Subcutaneous abdominal adipose tissue (tissue), 5 donors: ENCODE results near the gene ATP5MC2.
"Not testable (repeated sequence)": the region's sequence is repeated elsewhere in the genome, so short reads cannot be mapped to it uniquely, and the experiment has no call there.

Source experiments
- H3K27ac ChIP-seq: one replicate; pipeline ENCODE4 v1.7.0; 2013; ENCODE audit warnings: low read depth, mild to moderate bottlenecking, inconsistent platforms, low read length, moderate library complexity
- H3K27me3 ChIP-seq, 5 donors: one replicate each; pipeline ENCODE4 v1.7.0; 2013; ENCODE audit warnings: low read length in 5 of 5, inconsistent platforms in 1 of 5; ENCODE audit not compliant: control insufficient read depth in 5 of 5, insufficient read depth in 4 of 5
- H3K36me3 ChIP-seq, 5 donors: one replicate each; pipeline ENCODE4 v1.7.0; 2013; ENCODE audit warnings: low read length in 5 of 5; ENCODE audit not compliant: control insufficient read depth in 5 of 5, insufficient read depth in 5 of 5
- H3K4me1 ChIP-seq, 5 donors: one replicate each; pipeline ENCODE4 v1.7.0; 2013; ENCODE audit warnings: low read length in 5 of 5, mild to moderate bottlenecking in 3 of 5, moderate library complexity in 1 of 5; ENCODE audit not compliant: control insufficient read depth in 5 of 5, insufficient read depth in 5 of 5
- H3K4me3 ChIP-seq, 5 donors: one replicate each; pipeline ENCODE4 v1.7.0; 2013; ENCODE audit warnings: low read length in 5 of 5, low read depth in 1 of 5
- H3K9ac ChIP-seq, 5 donors: one replicate each; pipeline ENCODE4 v1.7.0; 2013; ENCODE audit warnings: low read length in 5 of 5, mild to moderate bottlenecking in 4 of 5, moderate library complexity in 3 of 5
- H3K9me3 ChIP-seq, 5 donors: one replicate each; pipeline ENCODE4 v1.7.0; 2013; ENCODE audit warnings: low read length in 5 of 5; ENCODE audit not compliant: control insufficient read depth in 5 of 5
- donor health status: healthy.
- donor health status: healthy.
- donor health status: healthy.
- donor health status: healthy.
- donor health status: healthy.

ATP5MC2 gene

GRCh38 chr12:53636641-53637040 is 39.2 kb downstream of the ATP5MC2 start:
- no peaks in the 10 kb centered on the region for H3K9me3 ChIP-seq
- H3K4me1 ChIP-seq = no peaks in the 10 kb centered on the region
- H3K27ac ChIP-seq = no peak overlapping the region
- H3K36me3 ChIP-seq = no peaks in the 10 kb centered on the region
- H3K27me3 ChIP-seq = no peaks in the 10 kb centered on the region
- H3K9ac ChIP-seq = no peak overlapping the region
- no peak overlapping the region for H3K4me3 ChIP-seq

- not testable (repeated sequence) for H3K36me3 ChIP-seq, H3K9me3 ChIP-seq, H3K27ac ChIP-seq, H3K9ac ChIP-seq, H3K4me3 ChIP-seq, H3K4me1 ChIP-seq, H3K27me3 ChIP-seq
Observed at GRCh38 chr12:53635708-53636107, 40.2 kb downstream of the ATP5MC2 start.

GRCh38 chr12:53631721-53632120 is 44.2 kb downstream of the ATP5MC2 start:
- Histone ChIP-seq H3K9me3 (no peaks in the 10 kb centered on the region), H3K4me1 (peaks cover 0 to 3% (median 2%) of the 10 kb centered on the region in 5 donors), H3K27ac (no peak overlapping the region), H3K27me3 (no peaks in the 10 kb centered on the region), H3K36me3 (no peaks in the 10 kb centered on the region), H3K9ac (no peak overlapping the region), H3K4me3 (no peak overlapping the region)

GRCh38 chr12:53627919-53628318 is 48.0 kb downstream of the ATP5MC2 start:
- H3K27me3 ChIP-seq = no peaks in the 10 kb centered on the region
- H3K4me3 ChIP-seq = no peak overlapping the region
- no peak overlapping the region for H3K9ac ChIP-seq
- H3K9me3 ChIP-seq = no peaks in the 10 kb centered on the region
- H3K4me1 ChIP-seq = peaks cover 9 to 33% (median 32%) of the 10 kb centered on the region in 5 donors
- H3K36me3 ChIP-seq = no peaks in the 10 kb centered on the region
- H3K27ac ChIP-seq = no peak overlapping the region

- no peaks in the 10 kb centered on the region for H3K27me3 ChIP-seq
- H3K27ac ChIP-seq = peak overlapping the region; percentile 82
- H3K9ac ChIP-seq = peak overlapping the region in 4 of 5 donors; percentile 95 to 98 (median 96)
- no peaks in the 10 kb centered on the region for H3K9me3 ChIP-seq
- no peaks in the 10 kb centered on the region for H3K36me3 ChIP-seq
- H3K4me3 ChIP-seq = peak overlapping the region; percentile 68 to 95 (median 92)
- peaks cover 9 to 39% (median 38%) of the 10 kb centered on the region in 5 donors for H3K4me1 ChIP-seq
Observed at GRCh38 chr12:53626702-53627169, 49.1 kb downstream of the ATP5MC2 start.

- peaks cover 9 to 41% (median 38%) of the 10 kb centered on the region in 5 donors for H3K4me1 ChIP-seq
Observed at GRCh38 chr12:53625946-53626701, 49.8 kb downstream of the ATP5MC2 start, which contains the start of gene ATF7. Gene ATF7 (minus strand): TSS chr12:53626382. CDS start chr12:53601000, 25,382 bp downstream.

GRCh38 chr12:53625373-53625945 is 50.4 kb downstream of the ATP5MC2 start:
- no peaks in the 10 kb centered on the region for H3K9me3 ChIP-seq
- H3K4me1 ChIP-seq = peaks cover 9 to 44% (median 38%) of the 10 kb centered on the region in 5 donors
- H3K27me3 ChIP-seq = no peaks in the 10 kb centered on the region
- peak overlapping the region; percentile 71 to 98 (median 95) for H3K9ac ChIP-seq
- no peaks in the 10 kb centered on the region for H3K36me3 ChIP-seq
- peak overlapping the region; percentile 82 for H3K27ac ChIP-seq
- H3K4me3 ChIP-seq = peak overlapping the region; percentile 68 to 95 (median 93)

More at GRCh38 chr12:53625946-53626701, 49.8 kb downstream of the ATP5MC2 start, which contains the start of gene ATF7:
- peak within 1 kb of the TSS; percentile 71 to 98 (median 95) for H3K9ac ChIP-seq
- H3K27ac ChIP-seq = peak within 1 kb of the TSS; percentile 82
- no peaks in the 10 kb centered on the region for H3K27me3 ChIP-seq
- H3K9me3 ChIP-seq = no peaks in the 10 kb centered on the region
- H3K36me3 ChIP-seq = no peaks in the 10 kb centered on the region
- H3K4me3 ChIP-seq = peak within 1 kb of the TSS; percentile 68 to 95 (median 93)

- Histone ChIP-seq H3K27ac (peak overlapping the region; percentile 82), H3K36me3 (no peaks in the 10 kb centered on the region), H3K9me3 (no peaks in the 10 kb centered on the region), H3K9ac (peak overlapping the region; percentile 43 to 98 (median 95)), H3K4me1 (peaks cover 9 to 44% (median 38%) of the 10 kb centered on the region in 5 donors), H3K4me3 (peak overlapping the region; percentile 68 to 95 (median 93)), H3K27me3 (no peaks in the 10 kb centered on the region)
Observed at GRCh38 chr12:53624956-53625355, 50.9 kb downstream of the ATP5MC2 start.

GRCh38 chr12:53624458-53624857 is 51.4 kb downstream of the ATP5MC2 start:
- Histone ChIP-seq H3K4me3 (peak overlapping the region; percentile 68 to 95 (median 93)), H3K9ac (peak overlapping the region; percentile 43 to 98 (median 95)), H3K4me1 (peaks cover 9 to 48% (median 38%) of the 10 kb centered on the region in 5 donors), H3K27me3 (no peaks in the 10 kb centered on the region), H3K27ac (peak overlapping the region; percentile 82), H3K9me3 (no peaks in the 10 kb centered on the region), H3K36me3 (no peaks in the 10 kb centered on the region)
